Measurements from ENCODE around the gene ATP13A1. TPM values are rescaled to one million over a fixed set of nuclear protein-coding genes. Genes with fewer than 3 reads are reported as not detected.
"Not testable (repeated sequence)": the region's sequence is repeated elsewhere in the genome, so short reads cannot be mapped to it uniquely, and the experiment has no call there.

ATP13A1 gene
- total RNA-seq, 4 donors from 2014 or later = 90.5 to 196 (median 171) TPM

DNA sequence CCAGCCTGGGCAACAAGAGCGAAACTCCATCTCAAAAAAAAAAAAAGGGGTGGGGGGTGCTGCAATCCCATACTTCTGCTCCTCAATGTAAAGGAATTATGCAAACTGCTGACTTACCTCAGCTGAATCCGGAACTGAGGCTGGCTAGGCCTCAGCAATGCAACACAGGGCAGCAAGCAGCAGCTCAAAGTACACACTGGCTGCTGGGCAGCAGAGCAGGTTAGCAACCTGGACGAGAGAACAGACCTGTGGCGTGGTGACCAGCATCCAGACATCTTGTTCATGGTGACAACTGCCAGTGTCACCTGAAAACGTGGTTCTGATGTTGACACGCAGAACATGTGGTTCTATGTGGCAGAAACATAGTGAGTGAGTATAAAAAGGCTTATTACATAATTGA lies 41.4 kb upstream of the ATP13A1 start:
- no peak for TF ChIP-seq POLR2A (IDR thresholded peaks at IDR 0.05)
- no peak for DNase-seq (ENCODE audit: low spot score in 2 of 2)
- Histone ChIP-seq H3K4me1 (no peaks in the 10 kb centered on the region), H3K27me3 (no peaks in the 10 kb centered on the region), H3K36me3 (peaks cover 15% of the 10 kb centered on the region), H3K4me3 (no peak overlapping the region), H3K9me3 (peaks cover 79% of the 10 kb centered on the region), H3K27ac (no peak overlapping the region)
- WGBS = 91% methylated on average over 6 of the region's 6 CpGs

DNA sequence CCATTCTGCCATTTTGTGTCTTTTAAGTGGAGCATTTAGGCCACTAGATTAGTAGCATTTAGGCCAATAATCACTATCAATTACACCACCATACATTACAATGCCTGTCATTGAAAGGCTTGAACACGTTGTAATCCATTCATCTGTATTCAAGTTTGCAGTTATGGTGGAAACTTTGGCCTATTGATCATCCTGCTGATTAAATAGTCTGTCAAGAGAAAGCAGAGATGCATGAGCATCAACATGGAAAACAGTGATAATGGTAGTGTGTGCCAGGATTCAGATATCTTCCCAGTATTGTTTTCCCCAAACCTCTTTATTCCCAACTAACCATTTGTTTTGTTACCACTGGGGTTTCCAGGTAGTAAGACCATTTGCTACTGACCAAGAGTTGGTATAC lies 37.0 kb upstream of the ATP13A1 start:
- H3K27ac ChIP-seq; H3K4me1 ChIP-seq; H3K4me3 ChIP-seq; DNase-seq (ENCODE audit: low spot score in 2 of 2); H3K27me3 ChIP-seq: not testable (repeated sequence)
- H3K9me3 ChIP-seq = peaks cover 53% of the 10 kb centered on the region
- 95% methylated on average over 1 of the region's 1 CpG for WGBS
- H3K36me3 ChIP-seq = peaks cover 15% of the 10 kb centered on the region

DNA sequence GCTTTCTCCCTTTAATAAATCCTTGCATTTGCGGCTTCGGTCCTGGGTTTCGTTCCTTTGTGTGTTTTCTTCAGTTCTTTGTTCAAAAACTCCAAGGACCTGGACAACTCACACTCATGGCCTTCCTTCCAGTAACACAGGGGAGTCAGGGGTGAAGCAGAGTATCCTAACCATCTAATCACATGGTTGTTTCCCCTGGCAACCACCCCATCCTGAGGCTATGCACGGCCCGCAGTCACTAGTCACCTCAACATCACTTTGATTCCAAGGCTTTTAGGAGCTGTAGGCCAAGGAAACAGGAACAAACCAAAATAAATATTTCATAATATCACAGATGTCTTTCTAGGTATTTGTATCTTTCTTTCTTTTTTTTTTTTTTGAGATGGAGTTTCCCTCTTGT lies 34.1 kb upstream of the ATP13A1 start:
- TF ChIP-seq, protein P1, sequence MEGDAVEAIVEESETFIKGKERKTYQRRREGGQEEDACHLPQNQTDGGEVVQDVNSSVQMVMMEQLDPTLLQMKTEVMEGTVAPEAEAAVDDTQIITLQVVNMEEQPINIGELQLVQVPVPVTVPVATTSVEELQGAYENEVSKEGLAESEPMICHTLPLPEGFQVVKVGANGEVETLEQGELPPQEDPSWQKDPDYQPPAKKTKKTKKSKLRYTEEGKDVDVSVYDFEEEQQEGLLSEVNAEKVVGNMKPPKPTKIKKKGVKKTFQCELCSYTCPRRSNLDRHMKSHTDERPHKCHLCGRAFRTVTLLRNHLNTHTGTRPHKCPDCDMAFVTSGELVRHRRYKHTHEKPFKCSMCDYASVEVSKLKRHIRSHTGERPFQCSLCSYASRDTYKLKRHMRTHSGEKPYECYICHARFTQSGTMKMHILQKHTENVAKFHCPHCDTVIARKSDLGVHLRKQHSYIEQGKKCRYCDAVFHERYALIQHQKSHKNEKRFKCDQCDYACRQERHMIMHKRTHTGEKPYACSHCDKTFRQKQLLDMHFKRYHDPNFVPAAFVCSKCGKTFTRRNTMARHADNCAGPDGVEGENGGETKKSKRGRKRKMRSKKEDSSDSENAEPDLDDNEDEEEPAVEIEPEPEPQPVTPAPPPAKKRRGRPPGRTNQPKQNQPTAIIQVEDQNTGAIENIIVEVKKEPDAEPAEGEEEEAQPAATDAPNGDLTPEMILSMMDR (IDR thresholded peaks at IDR 0.05) = no peak
- TF ChIP-seq EP300 (IDR thresholded peaks at IDR 0.05) = no peak
- TF ChIP-seq POLR2AphosphoS5 (IDR thresholded peaks at IDR 0.05) = no peak
- TF ChIP-seq POLR2A (IDR thresholded peaks at IDR 0.05) = no peak
- no peak overlapping the region for H3K4me3 ChIP-seq
- WGBS = 89% methylated on average over 5 of the region's 5 CpGs
- H3K27me3 ChIP-seq = no peaks in the 10 kb centered on the region
- H3K36me3 ChIP-seq = peaks cover 2% of the 10 kb centered on the region
- H3K4me1 ChIP-seq = no peaks in the 10 kb centered on the region
- peaks cover 35% of the 10 kb centered on the region for H3K9me3 ChIP-seq
- DNase-seq (ENCODE audit: low spot score in 2 of 2) = no peak
- H3K27ac ChIP-seq = no peak overlapping the region

DNA sequence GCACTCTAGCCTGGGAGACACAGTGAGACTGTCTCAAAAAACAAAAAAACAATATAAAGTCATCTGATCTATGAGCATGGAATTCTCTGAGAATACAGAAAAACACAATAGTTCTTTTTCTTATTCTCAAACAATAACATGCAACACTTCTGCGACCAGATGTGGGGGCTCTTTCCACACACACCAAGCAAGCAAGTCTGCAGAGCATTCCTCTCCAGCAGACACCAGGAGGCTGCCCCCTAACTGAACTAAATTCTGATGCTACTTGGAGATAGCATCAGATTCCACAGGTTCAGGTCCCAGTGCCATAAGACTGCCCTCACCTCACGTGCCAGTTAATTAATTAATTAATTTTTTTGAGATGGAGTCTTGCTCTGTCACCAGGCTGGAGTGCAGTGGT lies 32.9 kb upstream of the ATP13A1 start:
- no peak for DNase-seq (ENCODE audit: low spot score in 2 of 2)
- Histone ChIP-seq H3K9me3 (peaks cover 30% of the 10 kb centered on the region), H3K4me3 (no peak overlapping the region), H3K4me1 (no peaks in the 10 kb centered on the region), H3K27me3 (no peaks in the 10 kb centered on the region), H3K27ac (no peak overlapping the region), H3K36me3 (no peaks in the 10 kb centered on the region)
- WGBS = 44% methylated on average over 2 of the region's 2 CpGs
- no peak for TF ChIP-seq POLR2A (IDR thresholded peaks at IDR 0.05)
- TF ChIP-seq, protein P1 (IDR thresholded peaks at IDR 0.05) = no peak
- no peak for TF ChIP-seq POLR2AphosphoS5 (IDR thresholded peaks at IDR 0.05)
- TF ChIP-seq EP300 (IDR thresholded peaks at IDR 0.05) = no peak

DNA sequence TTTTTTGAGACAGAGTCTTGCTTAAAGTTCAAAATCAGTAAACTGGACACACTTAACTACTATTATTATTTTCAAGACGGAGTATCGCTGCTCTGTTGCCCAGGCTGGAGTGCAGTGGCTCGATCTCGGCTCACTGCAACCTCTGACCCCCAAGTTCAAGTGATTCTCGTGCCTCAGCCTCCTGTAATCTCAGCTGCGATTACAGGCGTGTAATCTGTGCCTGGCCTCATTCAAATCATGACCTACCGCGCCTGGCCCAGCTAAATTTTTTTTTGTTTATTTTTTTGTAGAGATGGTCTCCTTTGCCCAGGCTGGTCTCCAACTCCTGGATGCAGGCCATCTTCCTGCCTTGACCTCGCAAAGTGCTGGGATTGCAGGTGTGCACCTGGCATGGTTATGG lies 28.2 kb upstream of the ATP13A1 start:
- H3K9me3 ChIP-seq = peaks cover 2% of the 10 kb centered on the region
- TF ChIP-seq EP300 (IDR thresholded peaks at IDR 0.05) (no peak), POLR2A (IDR thresholded peaks at IDR 0.05) (no peak), POLR2AphosphoS5 (IDR thresholded peaks at IDR 0.05) (no peak)
- TF ChIP-seq, protein P1 (IDR thresholded peaks at IDR 0.05) = no peak
- DNase-seq (ENCODE audit: low spot score in 2 of 2) = no peak

DNA sequence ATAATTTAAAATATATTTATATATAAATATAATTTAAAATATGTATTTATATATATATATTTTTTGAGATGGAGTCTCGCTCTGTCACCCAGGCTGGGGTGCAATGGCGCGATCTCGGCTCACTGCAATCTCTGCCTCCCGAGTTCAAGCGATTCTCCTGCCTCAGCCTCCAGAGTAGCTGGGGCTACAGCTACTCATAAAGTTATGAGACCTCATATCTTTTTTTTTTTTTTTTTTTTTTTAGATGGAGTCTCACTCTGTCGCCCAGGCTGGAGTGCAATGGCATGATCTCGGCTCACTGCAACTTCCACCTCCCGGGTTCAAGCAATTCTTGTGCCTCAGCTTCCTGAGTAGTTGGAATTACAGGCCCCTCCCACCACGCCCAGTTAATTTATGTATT lies 25.5 kb upstream of the ATP13A1 start:
- WGBS = 95% methylated on average over 10 of the region's 10 CpGs
- not testable (repeated sequence) for H3K27ac ChIP-seq; DNase-seq (ENCODE audit: low spot score in 2 of 2); H3K36me3 ChIP-seq; H3K4me3 ChIP-seq; H3K4me1 ChIP-seq; H3K27me3 ChIP-seq
- peaks cover 13% of the 10 kb centered on the region for H3K9me3 ChIP-seq

More for the DNA sequence above, 28.2 kb upstream of the ATP13A1 start:
- Histone ChIP-seq H3K27ac (no peak overlapping the region), H3K27me3 (no peaks in the 10 kb centered on the region), H3K36me3 (no peaks in the 10 kb centered on the region), H3K4me3 (no peak overlapping the region), H3K4me1 (no peaks in the 10 kb centered on the region)
- WGBS = 93% methylated on average over 10 of the region's 10 CpGs

DNA sequence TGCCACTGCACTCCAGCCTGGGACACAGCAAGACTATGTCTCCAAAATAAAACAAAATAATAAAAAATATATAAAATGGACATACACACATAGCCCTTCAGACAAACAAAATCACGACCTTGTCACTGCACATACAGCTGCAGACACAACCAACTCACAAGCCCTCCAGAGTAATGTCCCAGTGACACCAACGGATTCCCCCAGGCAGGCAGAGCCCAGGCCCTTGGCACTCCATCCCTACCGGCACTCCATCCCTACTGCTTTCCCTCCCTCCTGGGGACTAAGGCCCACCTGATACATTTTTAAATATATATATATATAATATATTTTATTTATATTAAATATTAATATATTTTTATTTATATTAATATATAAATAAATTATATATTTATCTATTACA lies 23.6 kb upstream of the ATP13A1 start:
- H3K9me3 ChIP-seq = peaks cover 20% of the 10 kb centered on the region
- no peaks in the 10 kb centered on the region for H3K27me3 ChIP-seq
- TF ChIP-seq POLR2AphosphoS5 (IDR thresholded peaks at IDR 0.05) (no peak), EP300 (IDR thresholded peaks at IDR 0.05) (no peak), POLR2A (IDR thresholded peaks at IDR 0.05) (no peak)
- TF ChIP-seq, protein P1 (IDR thresholded peaks at IDR 0.05) = no peak
- H3K4me1 ChIP-seq = no peaks in the 10 kb centered on the region
- DNase-seq (ENCODE audit: low spot score in 2 of 2) = no peak
- no peak overlapping the region for H3K27ac ChIP-seq
- H3K36me3 ChIP-seq = no peaks in the 10 kb centered on the region
- 95% methylated on average over 3 of the region's 3 CpGs for WGBS
- no peak overlapping the region for H3K4me3 ChIP-seq
